CD14-positive monocyte (primary cell): ENCODE data around the gene CKAP2L. TPM values are rescaled to one million over a fixed set of nuclear protein-coding genes. Genes with fewer than 3 reads are reported as not detected.
"Not testable (repeated sequence)": the region's sequence is repeated elsewhere in the genome, so short reads cannot be mapped to it uniquely, and the experiment has no call there.

Source experiments
- DNase-seq, 3 donors: peaks; one replicate each; pipeline ENCODE4 v3.0.0-alpha.2; 2011 to 2022
- H2AFZ ChIP-seq: 2 replicates; pipeline ENCODE4 v1.6.0; 2012; ENCODE audit warnings: mild to moderate bottlenecking, low read depth, low read length, inconsistent platforms; ENCODE audit not compliant: insufficient read depth, poor library complexity, severe bottlenecking
- H3K27ac ChIP-seq, 2 donors: 1 replicate in 1 of 2; 2 replicates in 1 of 2; pipeline ENCODE4 v1.5.1; 2012 to 2013; ENCODE audit warnings: low read length in 2 of 2, control low read depth in 1 of 2, inconsistent platforms in 1 of 2, low read depth in 1 of 2, mild to moderate bottlenecking in 1 of 2
- H3K27me3 ChIP-seq, 2 donors: one replicate each; pipeline versions ENCODE4 v1.6.0 to v1.6.1; 2011 to 2013; ENCODE audit warnings: low read length in 2 of 2; ENCODE audit not compliant: control insufficient read depth in 2 of 2, insufficient read depth in 2 of 2
- H3K36me3 ChIP-seq, 2 donors: replicated peaks in 1 of 2; 1 replicate in 1 of 2; 2 replicates in 1 of 2; pipeline versions ENCODE4 v1.5.1 to v1.6.1; 2012 to 2013; ENCODE audit warnings: low read length in 2 of 2, control low read depth in 1 of 2, inconsistent platforms in 1 of 2, mild to moderate bottlenecking in 1 of 2; ENCODE audit not compliant: insufficient read depth in 2 of 2, control insufficient read depth in 1 of 2
- H3K4me1 ChIP-seq, 2 donors: 1 replicate in 1 of 2; 2 replicates in 1 of 2; pipeline versions ENCODE4 v1.5.1 to v1.6.1; 2012 to 2013; ENCODE audit warnings: low read length in 2 of 2, control low read depth in 1 of 2, inconsistent platforms in 1 of 2, mild to moderate bottlenecking in 1 of 2, moderate library complexity in 1 of 2; ENCODE audit not compliant: insufficient read depth in 2 of 2, control insufficient read depth in 1 of 2
- H3K4me2 ChIP-seq: replicated peaks from 2 replicates; pipeline ENCODE3; 2012; ENCODE audit warnings: low read length, moderate library complexity, mild to moderate bottlenecking; ENCODE audit not compliant: poor library complexity, severe bottlenecking; ENCODE audit errors: extremely low read depth
- H3K4me3 ChIP-seq, 3 experiments: fragments of 200-600 bp in 1 of 3; sonication (generic) in 1 of 3; replicated peaks in 1 of 3; 1 replicate in 2 of 3; 2 replicates in 1 of 3; pipeline ENCODE4 v1.5.1; 2011 to 2013; ENCODE audit warnings: low read length in 3 of 3, mild to moderate bottlenecking in 3 of 3, control low read depth in 2 of 3, low read depth in 2 of 3, inconsistent platforms in 1 of 3, moderate library complexity in 1 of 3
- H3K79me2 ChIP-seq: 2 replicates; pipeline ENCODE4 v1.6.0; 2012; ENCODE audit warnings: mild to moderate bottlenecking, control low read depth, inconsistent platforms, low read length, moderate library complexity; ENCODE audit not compliant: insufficient read depth
- H3K9ac ChIP-seq: 2 replicates; pipeline ENCODE4 v1.6.0; 2017; ENCODE audit warnings: low read length, mild to moderate bottlenecking; ENCODE audit not compliant: insufficient read depth, poor library complexity, severe bottlenecking
- H3K9me3 ChIP-seq, 2 donors: replicated peaks in 1 of 2; 1 replicate in 1 of 2; 2 replicates in 1 of 2; pipeline versions ENCODE4 v1.5.1 to v1.6.1; 2012 to 2013; ENCODE audit warnings: low read length in 2 of 2, control low read depth in 1 of 2; ENCODE audit not compliant: control insufficient read depth in 1 of 2, insufficient read depth in 1 of 2
- H4K20me1 ChIP-seq: 2 replicates; pipeline ENCODE4 v1.6.0; 2012; ENCODE audit warnings: mild to moderate bottlenecking, low read length, control low read depth, moderate library complexity; ENCODE audit not compliant: insufficient read depth
- H3K27ac Mint-ChIP-seq, 7 donors: one replicate each; pipeline ENCODE4 v1.8.0; 2020; ENCODE audit warnings: mild to moderate bottlenecking in 7 of 7, mixed read lengths in 7 of 7, moderate library complexity in 6 of 7, inconsistent platforms in 2 of 7
- H3K27me3 Mint-ChIP-seq, 3 donors: one replicate each; pipeline ENCODE4 v1.8.0; 2021 to 2022; ENCODE audit warnings: low read depth in 3 of 3, mild to moderate bottlenecking in 3 of 3, mixed read lengths in 3 of 3, moderate library complexity in 3 of 3, inconsistent platforms in 1 of 3
- H3K36me3 Mint-ChIP-seq, 2 donors: one replicate each; pipeline ENCODE4 v1.8.0; 2020; ENCODE audit warnings: mixed read lengths in 2 of 2, inconsistent platforms in 1 of 2, mild to moderate bottlenecking in 1 of 2
- H3K4me1 Mint-ChIP-seq: one replicate; pipeline ENCODE4 v1.8.0; 2020; ENCODE audit warnings: mild to moderate bottlenecking, mixed read lengths
- H3K4me3 Mint-ChIP-seq, 2 donors: one replicate each; pipeline ENCODE4 v1.8.0; 2020; ENCODE audit warnings: mild to moderate bottlenecking in 2 of 2, mixed read lengths in 2 of 2, moderate library complexity in 1 of 2
- H3K9me3 Mint-ChIP-seq, 7 donors: one replicate each; pipeline ENCODE4 v1.8.0; 2020 to 2022; ENCODE audit warnings: mixed read lengths in 7 of 7, mild to moderate bottlenecking in 6 of 7, moderate library complexity in 6 of 7, inconsistent platforms in 2 of 7
- CTCF ChIP-seq: fragments of 200-600 bp; IDR thresholded peaks from one replicate; pipeline ENCODE4 v1.8.0; 2022; ENCODE audit warnings: antibody characterized with exemption, mild to moderate bottlenecking
- WGBS: methylation state at CpG from one replicate; pipeline ENCODE4 v1.1.5; 2013; ENCODE audit warnings: missing lambda C conversion rate; ENCODE audit not compliant: insufficient coverage; 5-methylcytosine and 5-hydroxymethylcytosine counted together
- intact Hi-C, 2 donors: fragments of 100-400 bp; cut with micrococcal nuclease; formaldehyde crosslinking; loops; one replicate each; pipeline versions ENCODE4 v1.15.0 to v1.15.1; 2023
- polyA plus RNA-seq, 3 donors: library from polyadenylated mRNA; depleted of rRNA in 1 of 3; unstranded in 2 of 3; stranded (reverse) in 1 of 3; fragments of 300-500 nt in 2 of 3; fragments of >200 nt in 1 of 3; fragmentation: Illumina TruSeq in 2 of 3; gene quantifications; 1 replicate in 2 of 3; 2 replicates in 1 of 3; pipeline ENCODE4 v1.2.3, GENCODE V29; 2012 to 2021

Gene CKAP2L
- polyA plus RNA-seq, 3 donors: 0.04 to 0.24 TPM; not detected in 1

- H3K36me3 ChIP-seq: no peaks in the 10 kb centered on the region
- intact Hi-C loops: no loop called here
- peaks cover 27 to 28% of the 10 kb centered on the region in 2 donors for H3K4me1 ChIP-seq
- no peaks in the 10 kb centered on the region for H4K20me1 ChIP-seq
- H3K4me2 ChIP-seq: no peak overlapping the region
- Mint-ChIP-seq H3K4me1 (peaks cover 27% of the 10 kb centered on the region), H3K9me3 (no peaks in the 10 kb centered on the region), H3K4me3 (no peak overlapping the region), H3K36me3 (peaks cover 0 to 2% of the 10 kb centered on the region in 2 donors), H3K27ac (peak overlapping the region in 1 of 7 donors; percentile 5), H3K27me3 (peaks cover 0 to 3% (median 0%) of the 10 kb centered on the region in 3 donors)
- no peak overlapping the region for H3K4me3 ChIP-seq
- H3K9me3 ChIP-seq: no peaks in the 10 kb centered on the region
- no peaks in the 10 kb centered on the region for H3K27me3 ChIP-seq
- WGBS: 94% methylated on average over 8 of the region's 12 CpGs
- no peaks in the 10 kb centered on the region for H3K79me2 ChIP-seq
- H3K27ac ChIP-seq: no peak overlapping the region
- no peak overlapping the region for H3K9ac ChIP-seq
- TF ChIP-seq CTCF: no peak
- H2AFZ ChIP-seq: no peak overlapping the region
- peak in 2 of 3 donors; percentile 49 to 50 for DNase-seq
These were observed 45.5 kb downstream of the CKAP2L start for GRCh38 chr2:112718863-112719370.

GRCh38 chr2:112716826-112717352 lies 47.5 kb downstream of the CKAP2L start:
- intact Hi-C loops, H3K9ac ChIP-seq, H2AFZ ChIP-seq, H3K4me2 ChIP-seq, H3K36me3 ChIP-seq, H3K9me3 Mint-ChIP-seq, H4K20me1 ChIP-seq, H3K79me2 ChIP-seq, H3K27me3 ChIP-seq, H3K4me3 Mint-ChIP-seq, H3K9me3 ChIP-seq, H3K4me3 ChIP-seq, H3K27ac Mint-ChIP-seq, H3K36me3 Mint-ChIP-seq, DNase-seq, H3K27ac ChIP-seq, H3K27me3 Mint-ChIP-seq: not testable (repeated sequence)
- H3K4me1 Mint-ChIP-seq: peaks cover 37% of the 10 kb centered on the region
- H3K4me1 ChIP-seq: peaks cover 18 to 20% of the 10 kb centered on the region in 2 donors
- no CpG with 5 or more reads among the region's 5 CpGs for WGBS

- H3K9me3 Mint-ChIP-seq: not testable (repeated sequence)
These were observed 48.3 kb downstream of the CKAP2L start for GRCh38 chr2:112716094-112716493.

More at GRCh38 chr2:112716094-112716493, 48.3 kb downstream of the CKAP2L start:
- H3K27ac Mint-ChIP-seq, DNase-seq, H3K9me3 ChIP-seq, H3K27ac ChIP-seq, H3K9ac ChIP-seq, intact Hi-C loops, H4K20me1 ChIP-seq, H3K27me3 ChIP-seq, H3K36me3 ChIP-seq, H3K4me2 ChIP-seq, H3K4me3 ChIP-seq, H3K27me3 Mint-ChIP-seq, H3K4me3 Mint-ChIP-seq, H3K79me2 ChIP-seq, H3K36me3 Mint-ChIP-seq, H2AFZ ChIP-seq: not testable (repeated sequence)
- H3K4me1 ChIP-seq: peaks cover 17% of the 10 kb centered on the region in 2 donors
- WGBS: no CpG with 5 or more reads among the region's 1 CpG
- peaks cover 36% of the 10 kb centered on the region for H3K4me1 Mint-ChIP-seq
